H1 (cell line): ENCODE data around the gene MRPL39. TPM values are rescaled to one million over a fixed set of nuclear protein-coding genes. Genes with fewer than 3 reads are reported as not detected.

ENCODE experiments used
- CTCF ChIA-PET: fragments of 300-600 bp; sonication (Branson Sonifier 250); formaldehyde crosslinking; loops from one replicate; lab custom pipeline; 2021; ENCODE audit not compliant: partially characterized antibody; lab: Charles Lee
- POLR2A ChIA-PET: fragments of 300-600 bp; sonication (Branson Sonifier 250); formaldehyde crosslinking; loops from one replicate; lab custom pipeline; 2021; ENCODE audit warnings: inconsistent platforms; ENCODE audit not compliant: partially characterized antibody; lab: Charles Lee
- DNase-seq, 2 experiments: peaks; one replicate each; pipeline versions ENCODE4 v3.0.0 to v3.0.0-alpha.2; 2010 to 2022; ENCODE audit warnings: low spot score in 2 of 2, low read depth in 1 of 2, mixed read lengths in 1 of 2
- FAIRE-seq: peaks from 2 replicates; lab custom pipeline; 2011; peaks lifted over from hg19 to GRCh38; lab: Jason Lieb, UNC
- H2AFZ ChIP-seq: 2 replicates; pipeline ENCODE4 v1.8.1; 2012; ENCODE audit warnings: low read length, inconsistent platforms
- H2AK5ac ChIP-seq: 2 replicates; pipeline ENCODE4 v1.6.1; 2013; ENCODE audit warnings: low read depth, low read length
- H2BK120ac ChIP-seq: replicated peaks from 2 replicates; pipeline ENCODE3; 2013; ENCODE audit warnings: low read depth, low read length, inconsistent platforms
- H2BK12ac ChIP-seq: 2 replicates; pipeline ENCODE4 v1.6.1; 2013; ENCODE audit warnings: low read depth, low read length
- H2BK15ac ChIP-seq: 2 replicates; pipeline ENCODE4 v1.6.1; 2013; ENCODE audit warnings: low read length
- H2BK20ac ChIP-seq: 2 replicates; pipeline ENCODE4 v1.6.1; 2013; ENCODE audit warnings: low read length
- H2BK5ac ChIP-seq: 2 replicates; pipeline ENCODE4 v1.6.1; 2013; ENCODE audit warnings: low read depth, low read length
- H3K14ac ChIP-seq: 2 replicates; pipeline ENCODE4 v1.6.1; 2013; ENCODE audit warnings: inconsistent platforms; ENCODE audit not compliant: insufficient read length
- H3K18ac ChIP-seq: 2 replicates; pipeline ENCODE4 v1.6.1; 2013; ENCODE audit warnings: low read length; ENCODE audit errors: extremely low read depth
- H3K23ac ChIP-seq: 2 replicates; pipeline ENCODE4 v1.6.1; 2013; ENCODE audit warnings: inconsistent platforms; ENCODE audit not compliant: insufficient read length
- H3K23me2 ChIP-seq: 2 replicates; pipeline ENCODE4 v1.6.1; 2013; ENCODE audit warnings: low read depth, low read length
- H3K27ac ChIP-seq: 2 replicates; pipeline ENCODE4 v1.6.1; 2011; ENCODE audit warnings: low read depth, low read length, inconsistent platforms
- H3K27me3 ChIP-seq, 4 experiments: replicated peaks in 1 of 4; 1 replicate in 1 of 4; 2 replicates in 3 of 4; pipeline versions ENCODE4 v1.6.1 to v1.8.1; 2011 to 2013; ENCODE audit warnings: low read length in 3 of 4, mild to moderate bottlenecking in 3 of 4, inconsistent platforms in 2 of 4, mixed read lengths in 2 of 4, moderate library complexity in 1 of 4; ENCODE audit not compliant: control insufficient read depth in 3 of 4, insufficient read depth in 3 of 4; ENCODE audit errors: extremely low read depth in 1 of 4
- H3K36me3 ChIP-seq, 4 experiments: 2 replicates each; pipeline versions ENCODE4 v1.6.1 to v1.8.1; 2011 to 2013; ENCODE audit warnings: mild to moderate bottlenecking in 4 of 4, low read length in 3 of 4, moderate library complexity in 2 of 4, control low read depth in 1 of 4, inconsistent platforms in 1 of 4; ENCODE audit not compliant: insufficient read depth in 4 of 4, control insufficient read depth in 2 of 4
- H3K4ac ChIP-seq: replicated peaks from 2 replicates; pipeline ENCODE3; 2013; ENCODE audit warnings: low read length, low read depth, mixed read lengths, inconsistent platforms; ENCODE audit not compliant: insufficient read length
- H3K4me1 ChIP-seq, 4 experiments: replicated peaks in 1 of 4; 1 replicate in 1 of 4; 2 replicates in 3 of 4; pipeline versions ENCODE4 v1.6.1 to v1.8.1; 2011 to 2013; ENCODE audit warnings: low read length in 3 of 4, inconsistent platforms in 2 of 4, mixed read lengths in 1 of 4; ENCODE audit not compliant: insufficient read depth in 4 of 4, control insufficient read depth in 3 of 4
- H3K4me2 ChIP-seq, 2 experiments: 2 replicates each; pipeline versions ENCODE4 v1.6.1 to v1.8.1; 2011 to 2013; ENCODE audit warnings: low read depth in 2 of 2, low read length in 2 of 2, control low read depth in 1 of 2, inconsistent platforms in 1 of 2, mild to moderate bottlenecking in 1 of 2; ENCODE audit not compliant: insufficient read depth in 1 of 2
- H3K4me3 ChIP-seq, 4 experiments: fragments of 200-600, 300-600 bp in 1 of 4; sonication (generic), shearing (Covaris generic), sonication (Bioruptor Twin) in 1 of 4; 2 replicates each; pipeline versions ENCODE4 v1.5.1 to v1.8.1; 2011 to 2016; ENCODE audit warnings: low read length in 4 of 4, low read depth in 3 of 4, control low read depth in 2 of 4, inconsistent platforms in 2 of 4, mild to moderate bottlenecking in 2 of 4, mixed read lengths in 1 of 4, moderate library complexity in 1 of 4; ENCODE audit not compliant: insufficient read depth in 2 of 4; ENCODE audit errors: extremely low read depth in 1 of 4
- H3K56ac ChIP-seq: replicated peaks from 2 replicates; pipeline ENCODE3; 2013; ENCODE audit warnings: low read depth, mild to moderate bottlenecking, mixed read lengths, low read length, inconsistent platforms; ENCODE audit not compliant: insufficient read length
- H3K79me1 ChIP-seq: 2 replicates; pipeline ENCODE4 v1.6.1; 2013; ENCODE audit warnings: low read depth, low read length, control low read depth
- H3K79me2 ChIP-seq, 2 experiments: 2 replicates each; pipeline versions ENCODE4 v1.6.1 to v1.8.1; 2012 to 2013; ENCODE audit warnings: low read length in 2 of 2, mild to moderate bottlenecking in 2 of 2, inconsistent platforms in 1 of 2; ENCODE audit not compliant: insufficient read depth in 2 of 2, control insufficient read depth in 1 of 2
- H3K9ac ChIP-seq, 4 experiments: replicated peaks in 1 of 4; 1 replicate in 1 of 4; 2 replicates in 3 of 4; pipeline versions ENCODE4 v1.6.1 to v1.8.1; 2011 to 2013; ENCODE audit warnings: low read depth in 3 of 4, low read length in 3 of 4, control low read depth in 2 of 4, mild to moderate bottlenecking in 2 of 4, moderate library complexity in 2 of 4, inconsistent platforms in 1 of 4; ENCODE audit errors: extremely low read depth in 1 of 4
- H3K9me3 ChIP-seq, 2 experiments: 2 replicates each; pipeline versions ENCODE4 v1.6.1 to v1.8.1; 2012 to 2013; ENCODE audit warnings: mild to moderate bottlenecking in 2 of 2, moderate library complexity in 2 of 2, control low read depth in 1 of 2, inconsistent platforms in 1 of 2, low read depth in 1 of 2, low read length in 1 of 2, mixed read lengths in 1 of 2; ENCODE audit not compliant: insufficient read depth in 2 of 2
- H4K20me1 ChIP-seq, 2 experiments: replicated peaks in 1 of 2; 2 replicates each; pipeline versions ENCODE3 to v1.8.1; 2011 to 2013; ENCODE audit warnings: inconsistent platforms in 2 of 2, low read length in 2 of 2, mild to moderate bottlenecking in 1 of 2; ENCODE audit not compliant: insufficient read depth in 2 of 2, control insufficient read depth in 1 of 2
- H4K5ac ChIP-seq: 2 replicates; pipeline ENCODE4 v1.6.1; 2013; ENCODE audit warnings: low read length, low read depth, mixed read lengths, inconsistent platforms; ENCODE audit not compliant: insufficient read length
- H4K8ac ChIP-seq: 2 replicates; pipeline ENCODE4 v1.8.0; 2013; ENCODE audit warnings: mild to moderate bottlenecking, moderate library complexity, low read length, inconsistent platforms; ENCODE audit not compliant: insufficient read depth; ENCODE audit errors: extremely low read depth
- H4K91ac ChIP-seq: replicated peaks from 2 replicates; pipeline ENCODE3; 2013; ENCODE audit warnings: low read length, mixed read lengths, inconsistent platforms; ENCODE audit not compliant: insufficient read length
- CEBPB ChIP-seq: IDR thresholded peaks from 2 replicates; pipeline ENCODE4 v1.6.1; 2012; ENCODE audit warnings: low read depth, low read length
- CHD2 ChIP-seq: IDR thresholded peaks from 2 replicates; pipeline ENCODE4 v1.6.1; 2012; ENCODE audit warnings: low read length, improper control_type of control experiment
- CREB1 ChIP-seq: IDR thresholded peaks from 2 replicates; pipeline ENCODE4 v1.6.1; 2012; ENCODE audit warnings: inconsistent platforms
- GABPA ChIP-seq: IDR thresholded peaks from 2 replicates; pipeline ENCODE4 v1.6.1; 2011; ENCODE audit warnings: mild to moderate bottlenecking, low read length, moderate library complexity, borderline replicate concordance; ENCODE audit not compliant: insufficient read depth
- HDAC2 ChIP-seq, 2 experiments: fragments of 300-600 bp in 1 of 2; sonication (generic) in 1 of 2; IDR thresholded peaks; 2 replicates each; pipeline ENCODE4 v1.6.1; 2011 to 2012; ENCODE audit warnings: low read depth in 2 of 2, low read length in 2 of 2, mild to moderate bottlenecking in 2 of 2, moderate library complexity in 2 of 2, borderline replicate concordance in 1 of 2, inconsistent platforms in 1 of 2
- JUN ChIP-seq: IDR thresholded peaks from 2 replicates; pipeline ENCODE4 v1.6.1; 2011; ENCODE audit warnings: low read depth, mild to moderate bottlenecking, improper control_type of control experiment, low read length
- MAFK ChIP-seq: IDR thresholded peaks from 2 replicates; pipeline ENCODE4 v1.6.1; 2012; ENCODE audit warnings: low read depth, mild to moderate bottlenecking, improper control_type of control experiment, low read length
- NRF1 ChIP-seq: IDR thresholded peaks from 2 replicates; pipeline ENCODE4 v1.6.1; 2011; ENCODE audit warnings: mild to moderate bottlenecking, low read depth, low read length, improper control_type of control experiment
- PHF8 ChIP-seq: fragments of 200-600 bp; sonication (generic); conservative IDR thresholded peaks from 2 replicates; pipeline ENCODE4 v1.7.1; 2012; ENCODE audit warnings: low read depth, mild to moderate bottlenecking, inconsistent platforms, low read length, moderate library complexity
- SP4 ChIP-seq: IDR thresholded peaks from 2 replicates; pipeline ENCODE4 v1.6.1; 2012; ENCODE audit warnings: low read length, inconsistent platforms
- SRF ChIP-seq: IDR thresholded peaks from 2 replicates; pipeline ENCODE4 v1.6.1; 2011; ENCODE audit warnings: mild to moderate bottlenecking, low read depth, low read length, moderate library complexity
- SUZ12 ChIP-seq: fragments of 200-600 bp; sonication (generic); IDR thresholded peaks from 2 replicates; pipeline ENCODE4 v1.6.1; 2012; ENCODE audit warnings: mild to moderate bottlenecking, inconsistent platforms, low read length, moderate library complexity, mixed read lengths
- TAF7 ChIP-seq: optimal IDR thresholded peaks from 2 replicates; pipeline ENCODE3; 2011; ENCODE audit warnings: low read depth, mild to moderate bottlenecking, inconsistent platforms, low read length, moderate library complexity, borderline replicate concordance
- USF2 ChIP-seq: IDR thresholded peaks from 2 replicates; pipeline ENCODE4 v1.6.1; 2011; ENCODE audit warnings: low read length, improper control_type of control experiment
- ZNF274 ChIP-seq: IDR thresholded peaks from 2 replicates; pipeline ENCODE4 v1.7.0; 2012; ENCODE audit warnings: low read length, borderline replicate concordance; ENCODE audit errors: extremely low read depth
- WGBS, 2 experiments: shearing (Covaris generic) in 1 of 2; methylation state at CpG; one replicate each; pipeline versions ENCODE4 v1.1.6 to v1.1.7; 2013 to 2015; ENCODE audit warnings: low lambda C conversion rate in 2 of 2, mixed read lengths in 2 of 2, inconsistent platforms in 1 of 2, low coverage in 1 of 2, missing lambda C conversion rate in 1 of 2; ENCODE audit not compliant: insufficient replicate concordance in 2 of 2, insufficient coverage in 1 of 2, insufficient read length in 1 of 2; ENCODE audit errors: extremely low coverage in 1 of 2, missing lambda C conversion rate in 1 of 2; 5-methylcytosine and 5-hydroxymethylcytosine counted together
- polyA plus RNA-seq, 7 experiments: library from polyadenylated mRNA; depleted of rRNA in 3 of 7; stranded (reverse) in 5 of 7; unstranded in 2 of 7; fragments of >200 nt in 5 of 7; fragments of 200-250 nt in 2 of 7; gene quantifications; 1 replicate in 5 of 7; 2 replicates in 1 of 7; 4 replicates in 1 of 7; pipeline versions ENCODE4 v1.2.1 to v1.2.3, GENCODE V29; 2011 to 2013; ENCODE audit warnings: missing spikeins in 2 of 7, mixed read lengths in 2 of 7
- total RNA-seq: library from RNA; stranded (reverse); fragmentation: NEBNext Ultra II Directional; extraction: Animal tissue kit (Norgen Biotek cat#: 25700); gene quantifications from 2 replicates; pipeline ENCODE4 v1.2.1, GENCODE V29; 2021

MRPL39 gene
- total and polyA plus RNA-seq, 2 of the 8 experiments (the other 6 are each of a cell fraction or from before 2014, with no cell fraction given) = 20.3 to 43.2 TPM

- Histone ChIP-seq H2BK20ac (no peak overlapping the region), H3K9ac (no peak overlapping the region), H4K8ac (no peak overlapping the region), H4K91ac (no peak overlapping the region), H2BK120ac (no peak overlapping the region), H3K36me3 (no peaks in the 10 kb centered on the region), H2AK5ac (no peak overlapping the region), H3K4me2 (no peak overlapping the region), H3K23me2 (no peaks in the 10 kb centered on the region), H3K79me1 (no peaks in the 10 kb centered on the region), H4K20me1 (no peaks in the 10 kb centered on the region), H3K27ac (no peak overlapping the region), H3K79me2 (no peaks in the 10 kb centered on the region), H3K27me3 (no peaks in the 10 kb centered on the region), H2AFZ (no peak overlapping the region), H3K56ac (no peak overlapping the region), H3K4ac (no peak overlapping the region), H2BK5ac (no peak overlapping the region), H4K5ac (no peak overlapping the region), H2BK12ac (no peak overlapping the region), H2BK15ac (no peak overlapping the region), H3K14ac (no peak overlapping the region), H3K18ac (no peak overlapping the region), H3K23ac (no peak overlapping the region), H3K4me3 (no peak overlapping the region), H3K9me3 (no peaks in the 10 kb centered on the region), H3K4me1 (no peaks in the 10 kb centered on the region)
- 72% methylated on average over 2 of the region's 2 CpGs; no CpG with 5 or more reads in 1 of the 2 experiments for WGBS, 2 experiments
- CTCF ChIA-PET = no interaction called here
- DNase-seq = no peak
- POLR2A ChIA-PET = no interaction called here
- FAIRE-seq = no peak
- TF ChIP-seq GABPA (no peak), ZNF274 (no peak), CHD2 (no peak), SRF (no peak), NRF1 (no peak), CEBPB (no peak), JUN (no peak), SUZ12 (no peak), USF2 (no peak), HDAC2 (IDR thresholded peaks at IDR 0.05; ENCODE audit: borderline replicate concordance in 1 of 2, low read depth in 2 of 2, low read length in 2 of 2) (no peak), CREB1 (no peak), MAFK (no peak), PHF8 (no peak), SP4 (no peak), TAF7 (no peak)
These were observed 11.9 kb upstream of the MRPL39 start for GRCh38 chr21:25619198-25619597.
